ENCODE data around the gene TSPAN10.

DNA sequence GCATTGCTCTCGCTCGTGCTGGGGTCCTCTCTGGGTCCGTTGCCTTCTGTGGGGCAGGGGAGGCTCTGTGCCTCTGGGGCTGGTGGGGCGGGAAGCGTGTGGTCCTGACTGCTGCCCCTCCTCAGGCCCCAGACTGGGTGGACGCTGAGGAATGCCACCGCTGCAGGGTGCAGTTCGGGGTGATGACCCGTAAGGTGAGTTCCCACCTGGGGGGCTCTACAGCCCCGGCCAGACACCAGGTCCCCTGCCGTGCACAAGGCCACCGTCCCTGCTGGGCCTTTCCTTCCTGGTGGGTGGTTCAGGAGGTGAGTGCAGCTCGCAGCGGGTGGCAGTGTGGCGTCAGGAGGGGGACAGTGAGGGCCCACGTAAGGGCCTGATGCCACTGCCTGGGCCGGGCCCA lies 53.6 kb downstream of the TSPAN10 start:
- TF ChIP-seq, protein P1, sequence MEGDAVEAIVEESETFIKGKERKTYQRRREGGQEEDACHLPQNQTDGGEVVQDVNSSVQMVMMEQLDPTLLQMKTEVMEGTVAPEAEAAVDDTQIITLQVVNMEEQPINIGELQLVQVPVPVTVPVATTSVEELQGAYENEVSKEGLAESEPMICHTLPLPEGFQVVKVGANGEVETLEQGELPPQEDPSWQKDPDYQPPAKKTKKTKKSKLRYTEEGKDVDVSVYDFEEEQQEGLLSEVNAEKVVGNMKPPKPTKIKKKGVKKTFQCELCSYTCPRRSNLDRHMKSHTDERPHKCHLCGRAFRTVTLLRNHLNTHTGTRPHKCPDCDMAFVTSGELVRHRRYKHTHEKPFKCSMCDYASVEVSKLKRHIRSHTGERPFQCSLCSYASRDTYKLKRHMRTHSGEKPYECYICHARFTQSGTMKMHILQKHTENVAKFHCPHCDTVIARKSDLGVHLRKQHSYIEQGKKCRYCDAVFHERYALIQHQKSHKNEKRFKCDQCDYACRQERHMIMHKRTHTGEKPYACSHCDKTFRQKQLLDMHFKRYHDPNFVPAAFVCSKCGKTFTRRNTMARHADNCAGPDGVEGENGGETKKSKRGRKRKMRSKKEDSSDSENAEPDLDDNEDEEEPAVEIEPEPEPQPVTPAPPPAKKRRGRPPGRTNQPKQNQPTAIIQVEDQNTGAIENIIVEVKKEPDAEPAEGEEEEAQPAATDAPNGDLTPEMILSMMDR (conservative IDR thresholded peaks at IDR 0.05; ENCODE audit: low read depth, low read length), result no peak
- no peak for TF ChIP-seq BHLHE40 (IDR thresholded peaks at IDR 0.05; ENCODE audit: low read depth, low read length)
- TF ChIP-seq FOS (IDR thresholded peaks at IDR 0.05; ENCODE audit: low read depth, low read length), result no peak
- TF ChIP-seq, protein P2, sequence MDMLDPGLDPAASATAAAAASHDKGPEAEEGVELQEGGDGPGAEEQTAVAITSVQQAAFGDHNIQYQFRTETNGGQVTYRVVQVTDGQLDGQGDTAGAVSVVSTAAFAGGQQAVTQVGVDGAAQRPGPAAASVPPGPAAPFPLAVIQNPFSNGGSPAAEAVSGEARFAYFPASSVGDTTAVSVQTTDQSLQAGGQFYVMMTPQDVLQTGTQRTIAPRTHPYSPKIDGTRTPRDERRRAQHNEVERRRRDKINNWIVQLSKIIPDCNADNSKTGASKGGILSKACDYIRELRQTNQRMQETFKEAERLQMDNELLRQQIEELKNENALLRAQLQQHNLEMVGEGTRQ (IDR thresholded peaks at IDR 0.05; ENCODE audit: low read depth, low read length), result no peak
- TF ChIP-seq CHD1 (IDR thresholded peaks at IDR 0.05; ENCODE audit: low read depth, low read length), result no peak
- no peak for TF ChIP-seq SMC3 (IDR thresholded peaks at IDR 0.05; ENCODE audit: low read depth, low read length)
